ENCODE results near the gene PNPLA1. TPM values are rescaled to one million over a fixed set of nuclear protein-coding genes. Genes with fewer than 3 reads are reported as not detected.

PNPLA1 gene
- polyA plus RNA-seq, 1 donor (not counting 4 experiments of a cell fraction or from before 2014, with no cell fraction given) = 0.14 TPM

DNA sequence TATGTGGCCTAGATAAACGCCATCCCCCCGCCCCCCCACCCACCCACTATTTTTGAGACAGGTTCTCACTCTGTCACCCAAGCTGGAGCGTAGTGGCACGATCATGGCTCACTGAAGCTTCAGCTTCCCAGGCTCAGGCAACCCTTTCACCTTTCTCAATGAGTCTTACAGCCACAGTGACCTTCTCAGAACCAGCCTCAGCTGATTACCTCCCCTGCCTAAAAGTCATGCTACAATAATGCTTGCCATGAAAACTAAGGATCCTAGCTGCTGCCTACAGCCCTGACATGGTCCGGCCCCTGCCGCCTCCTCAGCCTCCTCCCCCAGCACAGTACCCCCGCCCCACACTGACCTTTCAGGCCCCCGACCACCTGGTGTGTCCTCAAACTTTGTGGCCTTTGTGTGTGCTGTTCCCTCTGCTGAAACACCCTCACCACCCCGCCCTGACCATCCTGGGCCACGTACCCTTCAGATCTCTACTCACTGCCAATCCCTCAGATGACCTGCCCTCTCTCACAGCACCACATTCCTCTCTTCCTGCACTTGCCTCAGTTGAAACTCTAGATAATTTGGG lies 31.3 kb downstream of the PNPLA1 start:
- H3K9ac ChIP-seq (ENCODE audit: control insufficient read depth, extremely low read depth, insufficient read depth, low read length) = no peak overlapping the region
- H3K4me1 ChIP-seq (ENCODE audit: control insufficient read depth, extremely low read depth, insufficient read depth, low read length) = no peaks in the 10 kb centered on the region
- no peaks in the 10 kb centered on the region for H3K9me1 ChIP-seq (ENCODE audit: control insufficient read depth, extremely low read depth, insufficient read depth, low read length)
- no peaks in the 10 kb centered on the region for H3K9me3 ChIP-seq (ENCODE audit: control insufficient read depth, low read depth, low read length)
- H2AFZ ChIP-seq (ENCODE audit: control insufficient read depth, low read length) = no peak overlapping the region
- dilution Hi-C loops (cut with MboI; ENCODE audit: extremely low pct_ligation_motif_present, low sequenced_read_pairs) = no loop called here
- H3K27me3 ChIP-seq (ENCODE audit: control insufficient read depth, extremely low read depth, insufficient read depth, low read length) = no peaks in the 10 kb centered on the region
- no peaks in the 10 kb centered on the region for H4K20me1 ChIP-seq (ENCODE audit: control insufficient read depth, extremely low read depth, insufficient read depth, low read length)
- no peak overlapping the region for H3K27ac ChIP-seq (ENCODE audit: control insufficient read depth, insufficient read depth, low read length)
- TF ChIP-seq, protein P1, sequence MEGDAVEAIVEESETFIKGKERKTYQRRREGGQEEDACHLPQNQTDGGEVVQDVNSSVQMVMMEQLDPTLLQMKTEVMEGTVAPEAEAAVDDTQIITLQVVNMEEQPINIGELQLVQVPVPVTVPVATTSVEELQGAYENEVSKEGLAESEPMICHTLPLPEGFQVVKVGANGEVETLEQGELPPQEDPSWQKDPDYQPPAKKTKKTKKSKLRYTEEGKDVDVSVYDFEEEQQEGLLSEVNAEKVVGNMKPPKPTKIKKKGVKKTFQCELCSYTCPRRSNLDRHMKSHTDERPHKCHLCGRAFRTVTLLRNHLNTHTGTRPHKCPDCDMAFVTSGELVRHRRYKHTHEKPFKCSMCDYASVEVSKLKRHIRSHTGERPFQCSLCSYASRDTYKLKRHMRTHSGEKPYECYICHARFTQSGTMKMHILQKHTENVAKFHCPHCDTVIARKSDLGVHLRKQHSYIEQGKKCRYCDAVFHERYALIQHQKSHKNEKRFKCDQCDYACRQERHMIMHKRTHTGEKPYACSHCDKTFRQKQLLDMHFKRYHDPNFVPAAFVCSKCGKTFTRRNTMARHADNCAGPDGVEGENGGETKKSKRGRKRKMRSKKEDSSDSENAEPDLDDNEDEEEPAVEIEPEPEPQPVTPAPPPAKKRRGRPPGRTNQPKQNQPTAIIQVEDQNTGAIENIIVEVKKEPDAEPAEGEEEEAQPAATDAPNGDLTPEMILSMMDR (optimal IDR thresholded peaks at IDR 0.05 in 1 of 3, IDR thresholded peaks at IDR 0.05 in 1 of 3, conservative IDR thresholded peaks at IDR 0.05 in 1 of 3; ENCODE audit: extremely low read depth in 1 of 3, insufficient read depth in 2 of 3, low read length in 3 of 3) = no peak
- TF ChIP-seq EZH2 (IDR thresholded peaks at IDR 0.05; ENCODE audit: low read length) = no peak
- no peak for DNase-seq (ENCODE audit: low read depth, low spot score)
- no peak for FAIRE-seq
- H3K4me2 ChIP-seq (ENCODE audit: control insufficient read depth, extremely low read depth, insufficient read depth, low read depth, low read length) = no peak overlapping the region
- H3K79me2 ChIP-seq (ENCODE audit: control insufficient read depth, insufficient read depth, low read length) = no peaks in the 10 kb centered on the region
- H3K4me3 ChIP-seq (ENCODE audit: control insufficient read depth in 2 of 3, extremely low read depth in 1 of 3, insufficient read depth in 2 of 3, low read depth in 1 of 3, low read length in 3 of 3) = no peak overlapping the region
- no peaks in the 10 kb centered on the region for H3K36me3 ChIP-seq (ENCODE audit: control insufficient read depth in 2 of 2, extremely low read depth in 1 of 2, insufficient read depth in 2 of 2, low read length in 2 of 2)

GRCh38 chr6:36301781-36302180 lies 31.9 kb downstream of the PNPLA1 start:
- H3K27ac ChIP-seq (ENCODE audit: control insufficient read depth, insufficient read depth, low read length) = no peak overlapping the region
- dilution Hi-C loops (cut with MboI; ENCODE audit: extremely low pct_ligation_motif_present, low sequenced_read_pairs) = no loop called here
- no peak overlapping the region for H2AFZ ChIP-seq (ENCODE audit: control insufficient read depth, low read length)
- TF ChIP-seq EZH2 (IDR thresholded peaks at IDR 0.05; ENCODE audit: low read length) = no peak
- TF ChIP-seq, protein P1 (optimal IDR thresholded peaks at IDR 0.05 in 1 of 3, IDR thresholded peaks at IDR 0.05 in 1 of 3, conservative IDR thresholded peaks at IDR 0.05 in 1 of 3; ENCODE audit: extremely low read depth in 1 of 3, insufficient read depth in 2 of 3, low read length in 3 of 3) = no peak
- no peaks in the 10 kb centered on the region for H3K9me3 ChIP-seq (ENCODE audit: control insufficient read depth, low read depth, low read length)
- FAIRE-seq (no peak), DNase-seq (ENCODE audit: low read depth, low spot score) (no peak)
- H3K27me3 ChIP-seq (ENCODE audit: control insufficient read depth, extremely low read depth, insufficient read depth, low read length) = no peaks in the 10 kb centered on the region
- H3K4me1 ChIP-seq (ENCODE audit: control insufficient read depth, extremely low read depth, insufficient read depth, low read length) = no peaks in the 10 kb centered on the region
- no peak overlapping the region for H3K9ac ChIP-seq (ENCODE audit: control insufficient read depth, extremely low read depth, insufficient read depth, low read length)
- no peak overlapping the region for H3K4me3 ChIP-seq (ENCODE audit: control insufficient read depth in 2 of 3, extremely low read depth in 1 of 3, insufficient read depth in 2 of 3, low read depth in 1 of 3, low read length in 3 of 3)
- no peaks in the 10 kb centered on the region for H3K79me2 ChIP-seq (ENCODE audit: control insufficient read depth, insufficient read depth, low read length)
- H4K20me1 ChIP-seq (ENCODE audit: control insufficient read depth, extremely low read depth, insufficient read depth, low read length) = no peaks in the 10 kb centered on the region
- H3K4me2 ChIP-seq (ENCODE audit: control insufficient read depth, extremely low read depth, insufficient read depth, low read depth, low read length) = no peak overlapping the region
- no peaks in the 10 kb centered on the region for H3K36me3 ChIP-seq (ENCODE audit: control insufficient read depth in 2 of 2, extremely low read depth in 1 of 2, insufficient read depth in 2 of 2, low read length in 2 of 2)
- no peaks in the 10 kb centered on the region for H3K9me1 ChIP-seq (ENCODE audit: control insufficient read depth, extremely low read depth, insufficient read depth, low read length)

Measured in keratinocyte (primary cell).